Stimulated activated effector memory CD8-positive, alpha-beta T cell treated with anti-CD3 and anti-CD28 coated beads, Interleukin-12 subunit alpha, Interleukin-12 subunit beta, amount 100 ng/mL, for 72 hours (primary cell): ENCODE results near the gene CBX8.
"Not testable (repeated sequence)": the region's sequence is repeated elsewhere in the genome, so short reads cannot be mapped to it uniquely, and the experiment has no call there.

Experiments
- ATAC-seq: fragments of 150-1000 bp; cut with Tn5 transposase; 2 replicates; pipeline ENCODE4 v1.10.0; 2021
- DNase-seq, 2 donors: peaks; one replicate each; pipeline ENCODE4 v3.0.0; 2021 to 2022; ENCODE audit warnings: low spot score in 2 of 2
- H3K27ac Mint-ChIP-seq: one replicate; pipeline ENCODE4 v1.8.0; 2022; ENCODE audit warnings: mild to moderate bottlenecking, mixed read lengths
- H3K36me3 Mint-ChIP-seq: one replicate; pipeline ENCODE4 v1.8.0; 2022; ENCODE audit warnings: mild to moderate bottlenecking, mixed read lengths
- H3K4me1 Mint-ChIP-seq: one replicate; pipeline ENCODE4 v1.8.0; 2022; ENCODE audit warnings: mixed read lengths
- H3K4me3 Mint-ChIP-seq: one replicate; pipeline ENCODE4 v1.8.0; 2022; ENCODE audit warnings: mild to moderate bottlenecking, mixed read lengths
- H3K9me3 Mint-ChIP-seq: one replicate; pipeline ENCODE4 v1.8.0; 2022; ENCODE audit warnings: mixed read lengths

Gene CBX8

DNA sequence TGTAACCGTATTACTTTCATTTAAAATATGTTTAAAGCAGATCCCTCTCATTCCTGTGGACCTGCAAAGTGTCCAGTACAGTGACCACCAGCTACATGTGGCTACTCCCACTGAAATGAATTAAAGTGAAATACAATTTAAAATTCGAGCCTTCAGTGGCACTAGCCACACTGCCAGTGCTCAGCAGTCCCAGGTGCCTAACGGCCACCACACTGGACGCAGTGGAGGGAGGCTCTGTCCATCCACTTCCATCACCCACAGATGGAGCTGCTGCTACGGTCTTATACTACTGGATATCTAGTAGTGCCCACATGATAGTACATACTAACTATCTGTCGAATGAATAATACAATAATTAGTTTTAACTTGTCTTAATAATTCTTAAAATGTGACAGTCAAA is 21.2 kb downstream of the CBX8 start:
- Mint-ChIP-seq H3K4me1 (peaks cover 6% of the 10 kb centered on the region), H3K36me3 (peaks cover 7% of the 10 kb centered on the region), H3K27ac (no peak overlapping the region), H3K4me3 (no peak overlapping the region), H3K9me3 (no peaks in the 10 kb centered on the region)
- DNase-seq (no peak), ATAC-seq (no peak)

DNA sequence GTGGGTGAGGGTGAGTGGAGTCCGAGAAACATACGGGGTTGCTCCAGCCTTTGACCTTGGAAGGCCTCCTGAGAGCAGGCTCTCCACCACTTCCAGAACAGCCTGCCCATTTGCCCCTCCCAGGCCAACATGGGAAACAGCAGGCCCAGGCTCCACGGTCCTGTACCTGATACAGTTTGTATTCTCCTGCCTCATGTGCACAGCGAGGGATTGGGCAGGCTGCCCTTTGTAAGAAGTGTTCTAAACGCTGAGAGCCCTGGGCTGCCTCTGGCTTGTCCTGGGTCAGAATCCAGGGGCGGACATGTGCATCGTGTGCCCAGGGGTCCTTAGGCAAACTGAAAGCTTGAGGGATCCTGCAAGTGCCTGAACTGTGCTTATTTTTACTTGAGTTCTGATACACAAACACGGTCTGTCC is 22.3 kb downstream of the CBX8 start:
- DNase-seq (no peak), ATAC-seq (no peak)
- Mint-ChIP-seq H3K36me3 (peaks cover 7% of the 10 kb centered on the region), H3K27ac (no peak overlapping the region), H3K4me1 (peaks cover 6% of the 10 kb centered on the region), H3K9me3 (no peaks in the 10 kb centered on the region), H3K4me3 (no peak overlapping the region)

- H3K4me3 Mint-ChIP-seq, H3K4me1 Mint-ChIP-seq, H3K27ac Mint-ChIP-seq, H3K9me3 Mint-ChIP-seq, H3K36me3 Mint-ChIP-seq, ATAC-seq, DNase-seq: not testable (repeated sequence)
Measured at GRCh38 chr17:79772726-79773125, 24.2 kb downstream of the CBX8 start.

- DNase-seq (no peak), ATAC-seq (no peak)
- no peaks in the 10 kb centered on the region for H3K4me1 Mint-ChIP-seq
- H3K9me3 Mint-ChIP-seq = no peaks in the 10 kb centered on the region
- no peaks in the 10 kb centered on the region for H3K36me3 Mint-ChIP-seq
- no peak overlapping the region for H3K4me3 Mint-ChIP-seq
- no peak overlapping the region for H3K27ac Mint-ChIP-seq
Measured at GRCh38 chr17:79771276-79771675, 25.6 kb downstream of the CBX8 start.

DNA sequence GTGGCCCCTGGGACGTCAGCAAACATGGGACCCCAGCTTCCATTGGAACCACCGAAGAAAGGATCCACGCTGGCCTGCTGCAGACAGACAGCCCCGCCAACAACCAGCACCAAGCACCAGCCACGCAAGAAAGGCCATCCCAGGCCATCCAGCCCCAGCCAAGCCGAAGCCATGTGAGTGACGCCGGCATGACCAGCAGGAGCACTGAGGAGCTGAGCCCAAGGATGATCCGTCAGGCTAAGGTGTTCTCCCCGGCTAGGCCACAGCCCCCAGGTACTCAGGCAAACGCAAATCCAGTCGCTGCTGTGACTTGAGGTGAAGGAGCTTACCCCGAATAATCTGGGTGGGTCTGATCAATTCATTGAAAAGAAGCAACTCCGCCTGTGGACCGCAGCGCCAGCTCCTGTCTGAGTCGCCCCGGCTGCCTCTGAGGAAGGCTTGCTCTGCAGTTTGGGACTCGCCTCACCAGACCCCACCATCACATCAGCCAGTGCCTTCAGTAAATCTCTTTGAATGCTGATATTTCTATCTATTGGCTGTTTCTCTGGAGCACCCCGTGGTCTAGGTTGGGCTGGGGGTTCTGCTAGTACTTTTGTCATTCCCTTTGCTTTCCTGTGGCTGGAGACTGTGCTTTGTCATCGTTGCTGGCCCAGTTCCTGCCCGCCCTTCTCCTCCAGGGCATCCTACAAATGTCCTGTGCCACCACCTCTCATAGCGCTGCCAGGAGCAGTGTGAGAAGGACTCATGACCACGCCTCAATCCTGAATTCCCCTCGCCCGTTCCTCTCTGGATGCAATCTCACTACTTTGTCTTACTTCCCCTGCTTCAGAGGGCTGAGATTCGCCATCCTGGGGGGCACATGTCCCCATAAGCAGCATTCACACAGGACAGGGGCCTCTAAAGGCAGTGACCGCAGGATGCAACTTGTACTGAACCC is 27.0 kb downstream of the CBX8 start:
- H3K9me3 Mint-ChIP-seq = no peaks in the 10 kb centered on the region
- no peaks in the 10 kb centered on the region for H3K4me1 Mint-ChIP-seq
- H3K36me3 Mint-ChIP-seq = no peaks in the 10 kb centered on the region
- ATAC-seq (no peak), DNase-seq (no peak)
- H3K4me3 Mint-ChIP-seq = no peak overlapping the region
- H3K27ac Mint-ChIP-seq = no peak overlapping the region

DNA sequence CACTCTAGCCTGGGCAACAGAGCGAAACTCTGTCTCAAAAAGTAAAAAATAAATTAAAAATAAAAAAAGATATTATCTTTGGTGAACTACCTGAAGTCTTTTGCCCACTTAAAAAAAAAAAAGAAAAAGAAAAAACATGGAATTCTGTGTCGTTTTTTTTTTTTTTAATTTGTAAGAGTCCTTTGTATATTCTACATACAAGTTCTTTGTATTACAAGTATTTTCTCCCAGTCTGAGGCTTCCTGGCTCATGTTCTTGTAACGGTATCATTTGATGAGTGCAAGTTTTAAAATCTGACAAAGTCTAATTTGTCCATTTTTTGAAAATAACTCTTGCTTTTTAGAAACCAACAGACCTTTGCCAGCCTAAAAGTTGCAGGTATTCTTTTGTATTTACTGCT is 31.2 kb downstream of the CBX8 start:
- H3K36me3 Mint-ChIP-seq = no peaks in the 10 kb centered on the region
- H3K27ac Mint-ChIP-seq = no peak overlapping the region
- H3K4me3 Mint-ChIP-seq = no peak overlapping the region
- DNase-seq = no peak
- ATAC-seq = no peak
- H3K4me1 Mint-ChIP-seq = no peaks in the 10 kb centered on the region
- no peaks in the 10 kb centered on the region for H3K9me3 Mint-ChIP-seq

DNA sequence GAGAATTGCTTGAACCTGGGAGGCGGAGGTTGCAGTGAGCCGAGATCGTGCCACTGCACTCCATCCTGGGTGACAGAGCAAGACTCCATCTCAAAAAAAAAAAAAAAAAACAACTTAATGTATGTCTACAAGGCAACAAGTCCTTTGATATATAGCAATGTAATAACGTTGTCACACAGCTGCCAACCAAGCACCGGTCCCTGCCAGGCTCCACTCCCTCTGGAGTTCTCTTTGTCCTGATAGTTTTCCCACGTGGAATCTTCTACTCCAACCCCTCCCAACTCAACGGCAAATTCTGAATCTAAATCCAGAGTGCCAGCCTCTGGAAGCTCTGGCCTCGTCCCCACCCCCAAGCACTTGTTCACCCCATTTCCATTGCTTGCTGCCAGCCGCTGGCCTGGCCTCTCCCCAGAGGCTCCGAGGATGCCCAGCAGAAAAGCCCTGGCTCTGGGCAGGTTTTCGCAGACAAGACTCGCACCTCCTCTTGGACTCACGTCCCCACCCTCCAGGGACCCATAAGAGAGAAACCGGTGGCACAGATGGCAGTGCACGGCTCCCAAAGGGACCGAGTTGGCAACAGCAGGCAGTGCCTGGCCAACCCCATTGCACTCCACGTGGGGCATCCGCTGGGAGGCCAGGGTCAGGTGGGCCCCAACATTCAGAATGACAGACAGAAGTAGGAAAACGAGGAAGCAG is 34.8 kb downstream of the CBX8 start:
- DNase-seq = no peak
- H3K27ac Mint-ChIP-seq = no peak overlapping the region

DNA sequence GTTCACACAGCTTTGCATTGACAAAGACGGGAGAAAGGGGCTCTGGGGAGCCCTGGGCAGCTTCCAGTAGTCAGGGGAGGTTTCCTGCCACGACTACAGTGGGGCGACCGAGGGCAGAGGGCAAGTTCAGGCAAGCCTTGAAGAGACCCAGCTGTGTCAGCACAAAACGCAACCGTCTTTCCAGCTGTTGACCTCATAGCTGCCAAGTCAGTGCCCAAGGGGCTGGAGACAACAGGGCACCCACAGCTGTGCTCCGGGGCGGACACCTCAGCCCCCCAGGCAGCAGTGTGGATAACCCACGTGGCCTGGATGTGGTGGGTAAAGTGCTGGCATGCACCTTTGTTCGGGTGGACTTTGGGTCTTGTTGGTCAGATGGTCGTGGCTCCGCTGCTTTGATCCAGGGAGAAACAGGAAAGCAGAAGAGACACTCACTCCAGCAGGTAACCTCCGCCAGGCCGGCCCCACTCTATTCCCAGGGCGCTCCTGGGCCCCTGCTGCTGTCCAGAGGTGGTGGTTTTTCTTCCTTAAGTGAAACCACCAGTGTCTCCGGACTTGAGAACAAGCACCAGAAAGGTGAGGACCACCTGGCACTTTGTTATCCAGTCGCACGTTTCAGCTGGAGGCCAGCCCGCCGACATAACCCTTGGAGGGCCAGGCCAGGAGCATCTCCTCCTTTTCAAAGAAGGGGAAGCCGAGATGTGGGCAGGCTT is 36.5 kb downstream of the CBX8 start:
- H3K4me3 Mint-ChIP-seq = no peak overlapping the region
- H3K27ac Mint-ChIP-seq = no peak overlapping the region
- ATAC-seq (no peak), DNase-seq (no peak)
- no peaks in the 10 kb centered on the region for H3K4me1 Mint-ChIP-seq
- no peaks in the 10 kb centered on the region for H3K36me3 Mint-ChIP-seq
- no peaks in the 10 kb centered on the region for H3K9me3 Mint-ChIP-seq

More for the DNA sequence above, 34.8 kb downstream of the CBX8 start:
- ATAC-seq = no peak
- no peaks in the 10 kb centered on the region for H3K9me3 Mint-ChIP-seq
- no peaks in the 10 kb centered on the region for H3K4me1 Mint-ChIP-seq
- H3K4me3 Mint-ChIP-seq = no peak overlapping the region
- H3K36me3 Mint-ChIP-seq = no peaks in the 10 kb centered on the region

- Mint-ChIP-seq H3K4me1 (no peaks in the 10 kb centered on the region), H3K27ac (no peak overlapping the region), H3K36me3 (no peaks in the 10 kb centered on the region), H3K4me3 (no peak overlapping the region), H3K9me3 (no peaks in the 10 kb centered on the region)
- no peak for DNase-seq
- ATAC-seq = no peak
Measured at GRCh38 chr17:79758271-79758670, 38.6 kb downstream of the CBX8 start.

- DNase-seq = no peak
- H3K4me1 Mint-ChIP-seq = no peaks in the 10 kb centered on the region
- no peaks in the 10 kb centered on the region for H3K36me3 Mint-ChIP-seq
- no peaks in the 10 kb centered on the region for H3K9me3 Mint-ChIP-seq
- H3K4me3 Mint-ChIP-seq = no peak overlapping the region
- no peak overlapping the region for H3K27ac Mint-ChIP-seq
- ATAC-seq = no peak
Measured at GRCh38 chr17:79757140-79757745, 39.6 kb downstream of the CBX8 start.

DNA sequence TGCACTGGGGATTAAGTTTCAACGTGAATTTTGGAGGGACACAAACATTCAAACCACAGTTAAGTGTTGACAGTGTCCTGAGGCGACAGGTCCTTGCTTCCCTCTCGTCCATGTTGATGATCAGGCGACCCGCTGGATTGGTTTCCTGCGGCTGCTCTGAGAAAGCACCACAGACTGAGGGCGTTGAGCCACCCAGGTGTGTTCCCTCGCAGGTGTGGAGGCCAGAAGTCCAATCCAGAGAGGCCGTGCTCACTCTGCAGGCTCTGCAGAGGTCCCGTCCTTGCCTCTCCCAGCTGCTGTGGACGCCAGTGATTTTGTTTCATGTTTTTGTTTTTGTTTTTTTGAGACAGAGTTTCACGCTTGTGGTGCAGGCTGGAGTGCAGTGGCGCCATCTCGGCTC is 41.3 kb downstream of the CBX8 start:
- H3K9me3 Mint-ChIP-seq = no peaks in the 10 kb centered on the region
- no peak overlapping the region for H3K27ac Mint-ChIP-seq
- H3K36me3 Mint-ChIP-seq = no peaks in the 10 kb centered on the region
- DNase-seq (no peak), ATAC-seq (no peak)
- no peak overlapping the region for H3K4me3 Mint-ChIP-seq
- H3K4me1 Mint-ChIP-seq = no peaks in the 10 kb centered on the region

DNA sequence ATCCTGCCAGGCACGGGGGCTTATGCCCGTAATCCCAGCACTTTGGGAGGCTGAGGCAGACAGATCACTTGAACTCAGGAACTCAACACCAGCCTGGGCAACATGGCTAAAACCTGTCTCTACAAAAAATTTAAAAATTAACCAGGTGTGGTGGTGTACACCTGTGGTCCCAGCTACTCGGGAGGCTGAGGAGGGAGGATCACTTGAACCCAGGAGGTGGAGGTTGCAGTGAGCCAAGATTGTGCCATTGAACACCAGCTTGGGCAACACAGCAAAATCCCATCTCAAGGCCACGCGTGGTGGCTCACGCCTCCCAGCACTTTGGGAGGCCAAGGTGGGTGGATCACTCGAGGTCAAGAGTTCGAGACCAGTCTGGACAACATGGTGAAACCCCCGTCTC is 42.0 kb downstream of the CBX8 start:
- not testable (repeated sequence) for H3K9me3 Mint-ChIP-seq, DNase-seq, H3K27ac Mint-ChIP-seq, H3K4me3 Mint-ChIP-seq, H3K36me3 Mint-ChIP-seq, ATAC-seq, H3K4me1 Mint-ChIP-seq

GRCh38 chr17:79754370-79754769 is 42.5 kb downstream of the CBX8 start:
- no peak for ATAC-seq
- Mint-ChIP-seq H3K4me3 (no peak overlapping the region), H3K4me1 (no peaks in the 10 kb centered on the region), H3K36me3 (no peaks in the 10 kb centered on the region), H3K27ac (no peak overlapping the region), H3K9me3 (no peaks in the 10 kb centered on the region)
- DNase-seq = no peak

DNA sequence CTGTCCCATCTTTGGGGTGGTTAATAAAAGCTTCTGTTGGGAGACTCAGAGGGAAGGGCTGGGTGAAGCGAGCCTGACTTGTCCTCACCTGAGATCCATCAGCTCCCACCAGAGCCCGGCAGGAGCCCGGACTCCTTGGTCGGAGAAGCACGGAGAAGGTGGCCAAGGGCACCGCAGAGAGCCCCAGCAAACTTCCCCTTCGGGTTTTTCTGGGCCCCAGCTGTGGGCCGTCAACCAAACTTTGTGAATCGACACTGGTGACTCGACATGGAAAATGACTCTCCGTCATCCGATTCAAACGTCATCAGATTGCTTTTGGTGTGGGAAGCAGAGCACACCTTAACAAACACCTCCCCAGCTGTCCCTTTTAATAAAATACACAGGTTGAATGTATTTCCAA is 44.7 kb downstream of the CBX8 start:
- Mint-ChIP-seq H3K4me1 (peaks cover 9% of the 10 kb centered on the region), H3K9me3 (no peaks in the 10 kb centered on the region), H3K27ac (no peak overlapping the region), H3K4me3 (no peak overlapping the region), H3K36me3 (no peaks in the 10 kb centered on the region)
- DNase-seq (no peak), ATAC-seq (peak; percentile 67)
